GM23248 (cell line): Measurements from ENCODE around the gene ALK.

Experiments
- EZH2 ChIP-seq: fragments of 200-600 bp; sonication (generic); IDR thresholded peaks from 2 replicates; pipeline ENCODE4 v1.6.1; 2018; ENCODE audit warnings: antibody characterized with exemption, mild to moderate bottlenecking; ENCODE audit not compliant: insufficient read depth, poor library complexity, severe bottlenecking
- EZH2phosphoT487 ChIP-seq: fragments of 200-600 bp; sonication (generic); IDR thresholded peaks from 2 replicates; pipeline ENCODE4 v1.6.1; 2018; ENCODE audit warnings: antibody characterized with exemption, moderate library complexity, mild to moderate bottlenecking, low read depth; ENCODE audit not compliant: insufficient read depth

- TF ChIP-seq EZH2phosphoT487 (no peak), EZH2 (no peak)
Measured at GRCh38 chr2:29241955-29242565, 679.3 kb downstream of the ALK start.
